GM21717 (cell line): ENCODE measurements around the gene SKI.
A peak's percentile ranks its signal among the peaks of the same experiment; 100 is the strongest.

ENCODE experiments used
- ATAC-seq: cut with Tn5 transposase; IDR thresholded peaks from one replicate; pipeline ENCODE4 v1.9.1; 2021; ENCODE audit warnings: mild to moderate bottlenecking, moderate library complexity; ENCODE audit not compliant: unreplicated experiment

Gene SKI

DNA sequence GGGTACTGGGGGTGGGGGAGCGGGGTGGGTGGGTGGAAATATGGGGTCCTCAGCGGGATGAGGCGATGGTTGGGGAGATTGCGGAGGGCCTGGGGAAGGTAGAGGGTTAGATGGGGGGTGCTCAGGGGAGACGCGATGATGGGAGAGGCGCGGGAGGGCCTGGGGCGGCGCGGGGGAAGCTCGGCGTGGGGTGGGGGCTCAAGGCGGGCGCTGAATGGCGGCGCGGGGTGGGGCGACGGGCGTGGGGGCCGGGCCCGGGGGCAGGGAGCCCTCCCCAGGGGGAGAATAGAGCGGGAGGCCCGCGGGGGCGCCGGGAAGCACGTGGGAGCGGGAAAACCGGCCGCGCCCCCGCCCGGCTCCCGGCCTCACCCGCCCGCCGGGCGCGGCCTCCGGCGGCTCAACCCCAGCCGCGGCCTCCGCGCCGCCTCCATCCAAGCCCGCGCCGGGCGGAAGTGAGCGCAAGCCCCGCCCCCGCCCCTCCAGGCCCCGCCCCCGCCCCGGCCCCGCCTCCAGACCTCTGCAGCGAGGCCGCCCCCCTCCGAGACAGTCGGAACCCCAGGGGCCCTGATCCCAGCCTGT, 33.7 kb upstream of the SKI start, which contains the start of gene FAAP20:
Gene FAAP20, minus strand, starts transcription at position 454 of the 579 bp plus-strand sequence. Its CDS starts 23 bp downstream, at position 431.
- ATAC-seq = peak; percentile 39

- peak; percentile 54 for ATAC-seq
Observed at GRCh38 chr1:2194898-2195673, 33.0 kb upstream of the SKI start.

GRCh38 chr1:2195785-2196184, 32.3 kb upstream of the SKI start:
- ATAC-seq = no peak

- no peak for ATAC-seq
Observed at GRCh38 chr1:2196901-2197638, 31.0 kb upstream of the SKI start.

DNA sequence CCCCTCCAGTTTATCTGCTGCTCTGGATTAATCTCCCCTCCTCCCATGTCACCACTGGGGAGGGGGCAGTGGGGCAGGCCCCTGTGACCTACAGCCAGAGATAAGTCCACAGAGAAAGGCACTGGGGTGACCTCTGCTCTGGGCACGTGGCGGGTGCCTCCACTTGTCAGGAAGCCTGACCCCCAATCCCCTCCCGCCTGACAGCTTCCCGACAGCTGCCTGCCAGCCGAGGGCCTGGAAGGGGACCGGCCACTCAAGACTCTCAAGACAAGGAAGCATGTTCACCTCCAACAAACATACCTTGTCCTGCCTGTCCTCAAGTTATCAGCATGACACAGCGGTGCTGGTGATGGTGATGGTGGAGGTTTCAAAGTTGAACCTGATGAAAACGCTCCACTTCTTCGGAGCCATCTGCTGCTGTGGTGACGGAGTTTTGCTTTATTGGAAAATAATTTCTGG, 30.4 kb upstream of the SKI start:
- ATAC-seq = no peak

- no peak for ATAC-seq
Observed at GRCh38 chr1:2198571-2198970, 29.5 kb upstream of the SKI start.

GRCh38 chr1:2199042-2199810, 28.9 kb upstream of the SKI start:
- no peak for ATAC-seq

DNA sequence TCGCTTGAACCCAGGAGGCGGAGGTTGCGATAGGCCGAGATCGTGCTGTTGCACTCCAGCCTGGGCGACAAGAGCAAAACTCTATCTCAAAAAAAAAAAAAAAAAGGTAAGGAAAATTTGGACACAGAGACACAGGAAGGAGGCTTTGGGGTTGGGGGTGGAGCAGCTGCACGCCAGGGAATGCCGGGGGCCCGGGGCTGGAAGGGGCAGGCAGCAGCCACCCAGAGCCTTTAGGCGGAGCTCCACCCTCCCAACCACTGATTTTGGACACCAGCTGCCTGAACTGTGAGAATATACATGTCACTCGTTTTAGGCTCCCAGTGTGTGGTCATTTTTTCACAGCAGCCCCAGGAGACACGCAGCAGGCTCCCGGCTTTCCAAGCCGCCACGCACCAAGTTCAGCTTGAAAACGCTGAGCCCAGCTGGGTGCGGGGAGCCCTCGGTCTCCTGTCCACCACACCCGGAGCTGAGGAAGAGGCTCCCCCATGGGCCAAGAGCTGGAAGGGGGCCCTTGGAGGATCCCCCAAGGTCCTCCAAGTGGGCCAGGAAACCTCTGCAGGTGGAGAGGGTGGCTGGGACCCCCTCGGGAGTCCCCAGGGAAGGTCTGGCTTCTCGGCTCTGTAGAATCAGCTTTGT, 27.7 kb upstream of the SKI start:
- no peak for ATAC-seq

DNA sequence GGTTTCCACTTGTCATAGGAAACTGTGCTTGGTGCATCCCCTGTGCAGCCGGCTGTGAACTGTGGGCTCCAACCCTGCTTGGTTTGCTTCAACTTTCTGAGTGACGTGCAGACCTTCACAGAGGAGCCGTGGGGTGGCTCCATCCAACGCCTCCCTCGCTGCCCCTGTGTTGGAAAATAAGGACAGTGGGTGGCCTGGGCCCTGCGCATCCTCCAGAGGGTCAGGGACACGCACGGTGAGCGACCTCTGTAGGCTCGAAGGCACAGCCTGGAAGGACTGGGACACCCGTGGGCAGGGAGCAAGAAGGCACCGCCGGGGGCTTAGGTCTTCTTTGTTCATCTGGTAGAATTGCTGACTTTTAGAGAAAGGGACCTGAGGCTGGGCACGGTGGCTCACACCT, 27.1 kb upstream of the SKI start:
- ATAC-seq = no peak

DNA sequence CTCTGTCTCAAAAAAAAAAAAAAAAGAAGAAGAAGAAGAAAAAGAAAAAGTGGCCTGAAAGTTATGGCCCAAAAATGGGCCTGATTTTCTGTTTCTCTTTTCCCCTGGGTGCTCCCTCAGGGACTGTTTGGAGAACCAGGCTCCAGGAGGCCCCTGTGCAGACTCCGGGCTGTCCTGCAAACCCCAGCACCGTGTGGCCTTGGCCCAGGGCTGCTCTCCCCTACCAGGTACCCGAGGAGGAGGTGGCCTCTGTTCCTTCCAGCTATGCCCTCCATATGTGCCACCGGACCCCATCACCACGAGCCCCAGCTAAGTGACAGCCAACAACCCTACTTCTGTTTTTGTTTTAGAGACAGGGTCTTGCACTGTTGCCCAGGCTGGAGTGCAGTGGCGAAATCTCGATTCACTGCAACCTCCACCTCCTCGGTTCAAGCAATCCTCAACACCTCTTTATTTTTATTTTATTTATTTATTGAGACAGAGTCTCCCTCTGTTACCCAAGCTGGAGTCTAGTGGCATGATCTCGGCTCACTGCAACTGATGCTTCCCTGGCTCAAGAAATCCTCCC, 26.0 kb upstream of the SKI start:
- ATAC-seq = no peak

DNA sequence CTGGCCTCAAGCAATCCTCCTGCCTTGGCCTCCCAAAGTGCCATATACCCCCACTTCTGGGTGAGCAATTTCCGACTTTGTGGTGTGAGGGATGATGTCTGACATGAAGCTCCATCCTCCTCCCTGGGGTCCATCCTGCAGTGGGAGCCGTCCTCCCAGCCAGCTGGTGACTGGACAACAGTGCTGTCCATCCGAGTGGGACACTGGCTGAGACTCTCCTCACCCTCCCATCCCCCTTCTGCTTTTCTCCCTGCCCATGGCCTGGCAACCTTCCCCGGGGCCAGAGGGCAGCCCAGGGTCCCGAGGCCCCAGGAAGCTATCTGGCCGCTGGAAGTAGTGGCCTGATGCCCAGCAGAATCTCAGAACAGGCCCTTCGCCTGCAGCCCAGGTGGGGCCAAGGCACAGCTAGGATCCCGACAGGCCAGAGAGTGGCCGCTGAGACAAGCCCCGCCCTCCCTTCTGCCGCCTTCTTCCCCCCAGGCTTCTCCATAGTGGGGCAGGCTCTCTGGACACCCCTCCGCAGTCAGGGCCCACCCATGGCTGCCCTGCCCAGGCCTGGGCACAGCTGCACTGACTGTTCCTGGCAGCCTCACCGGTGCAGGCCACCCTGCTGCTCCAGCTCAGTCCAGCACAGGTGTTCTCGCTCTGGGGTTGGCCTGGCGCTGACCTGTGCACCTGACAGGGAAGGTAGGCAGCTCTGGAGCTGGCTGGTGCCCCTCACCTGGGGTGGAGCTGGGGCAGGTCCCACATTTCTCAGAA, 25.1 kb upstream of the SKI start:
- ATAC-seq = no peak

GRCh38 chr1:2203671-2204414, 24.3 kb upstream of the SKI start:
- ATAC-seq = no peak

- ATAC-seq = no peak
Observed at GRCh38 chr1:2204415-2205190, 23.5 kb upstream of the SKI start.

DNA sequence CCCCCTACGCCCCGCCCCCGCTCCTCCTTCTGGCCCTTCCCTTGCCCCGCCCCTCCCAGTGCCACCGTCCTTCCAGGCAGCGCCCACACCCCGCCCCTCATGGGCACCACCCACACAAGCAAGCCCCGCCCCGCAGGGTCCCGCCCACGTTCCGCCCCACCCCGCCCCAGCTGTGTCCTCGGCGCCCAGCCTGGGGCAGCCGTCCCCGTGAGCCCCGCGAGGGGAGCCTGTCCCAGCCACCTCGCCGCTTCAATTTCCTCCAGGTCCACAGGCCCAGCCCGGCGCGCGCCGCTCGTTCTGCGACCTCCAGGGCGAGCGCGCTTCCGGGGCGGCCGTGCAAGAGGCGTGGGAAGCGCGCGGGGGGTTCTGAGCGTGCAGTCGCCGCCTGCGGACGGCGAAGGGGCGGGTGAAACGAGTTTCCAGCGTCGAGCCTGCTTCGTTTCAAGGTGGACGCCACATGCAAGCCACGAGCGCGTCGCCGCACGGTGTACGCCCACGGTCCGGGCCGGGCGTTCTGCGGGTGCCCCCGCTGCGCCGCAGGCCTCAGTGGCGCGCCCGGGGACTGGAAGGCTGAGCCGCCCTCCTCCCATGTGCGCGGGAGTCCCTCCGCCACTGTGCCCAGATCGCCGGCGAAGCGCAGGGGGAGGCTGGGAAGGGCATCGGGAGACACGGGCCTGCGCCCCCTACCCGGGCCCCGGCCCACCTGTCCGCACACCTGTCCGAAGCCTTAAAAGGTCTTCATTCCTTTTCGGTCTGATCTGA, 22.7 kb upstream of the SKI start:
- peak; percentile 41 for ATAC-seq

GRCh38 chr1:2206813-2207487, 21.2 kb upstream of the SKI start:
- no peak for ATAC-seq

DNA sequence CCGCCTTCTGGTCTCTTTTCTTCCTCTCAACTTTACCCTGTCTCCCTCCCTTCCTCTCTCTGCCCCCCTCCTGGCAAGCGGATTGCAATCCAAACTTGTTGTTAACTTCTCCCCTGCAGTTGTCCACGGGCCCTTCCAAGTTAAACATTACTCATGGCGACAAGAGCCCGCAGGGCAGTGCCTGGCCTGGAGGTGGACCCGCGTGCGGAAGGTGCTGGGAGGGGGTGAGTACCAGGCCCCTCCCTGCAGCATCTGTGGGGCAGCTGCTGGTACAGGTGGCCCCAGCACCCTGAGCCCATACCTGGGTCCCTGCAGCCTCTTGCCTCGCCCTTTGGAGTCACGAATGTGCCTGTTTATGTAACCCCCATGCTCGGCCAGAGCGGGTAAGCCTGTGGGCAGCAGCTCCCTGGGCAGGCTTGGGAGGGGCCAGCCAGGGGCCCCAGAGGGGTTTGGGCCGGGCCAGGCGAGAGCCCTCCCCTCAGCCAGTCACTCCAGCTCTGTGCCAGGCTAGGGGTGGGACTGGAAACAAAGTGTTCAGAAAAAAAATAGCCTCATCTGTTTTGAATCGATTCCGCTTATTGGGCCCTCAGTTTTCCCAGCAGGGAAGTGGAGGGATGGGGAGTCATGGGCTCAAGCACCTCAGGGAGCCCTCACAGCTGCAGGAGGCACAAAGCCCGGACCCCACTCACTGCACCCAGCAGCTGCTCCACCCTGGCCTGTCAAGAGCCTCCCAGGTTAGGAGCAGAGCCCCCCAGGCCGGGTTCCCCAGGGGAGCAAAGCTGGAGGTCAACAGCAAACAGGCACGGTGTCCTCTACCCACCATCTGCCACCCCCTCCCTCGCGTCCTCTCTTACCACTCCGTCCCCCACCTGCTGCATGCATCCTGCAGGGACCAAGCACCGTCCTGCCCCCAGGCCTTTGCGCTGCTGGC, 19.5 kb upstream of the SKI start:
- ATAC-seq = no peak
